GM23338 (cell line): Measurements from ENCODE around the gene TSC22D2. TPM values are rescaled to one million over a fixed set of nuclear protein-coding genes. Genes with fewer than 3 reads are reported as not detected.

Source experiments
- ATAC-seq: fragments of 200-7000 bp; cut with Tn5 transposase; 3 replicates; pipeline ENCODE4 v1.9.1; 2020
- DNase-seq: peaks from one replicate; pipeline ENCODE4 v3.0.0-alpha.2; 2015; ENCODE audit warnings: low spot score
- H2AFZ ChIP-seq: fragments of 200-600 bp; sonication (generic); 2 replicates; pipeline ENCODE4 v1.8.0; 2016; ENCODE audit warnings: antibody characterized with exemption, mild to moderate bottlenecking, moderate library complexity
- H3F3A ChIP-seq: fragments of 200-600 bp; sonication (generic); replicated peaks from 2 replicates; pipeline ENCODE4 v1.8.0; 2017; ENCODE audit warnings: antibody characterized with exemption, mixed run types, low read depth
- H3K27ac ChIP-seq: fragments of 200-600 bp; sonication (generic); 2 replicates; pipeline ENCODE4 v1.6.1; 2016; ENCODE audit warnings: low read depth
- H3K27me3 ChIP-seq: fragments of 200-600 bp; sonication (generic); 2 replicates; pipeline ENCODE4 v1.8.0; 2016; ENCODE audit warnings: mild to moderate bottlenecking, mixed run types, moderate library complexity; ENCODE audit not compliant: insufficient read depth
- H3K36me3 ChIP-seq: fragments of 200-600 bp; sonication (generic); 2 replicates; pipeline ENCODE4 v1.8.0; 2016; ENCODE audit warnings: mild to moderate bottlenecking; ENCODE audit not compliant: insufficient read depth
- H3K4me1 ChIP-seq: fragments of 200-600 bp; sonication (generic); 2 replicates; pipeline ENCODE4 v1.8.0; 2016; ENCODE audit warnings: mild to moderate bottlenecking, moderate library complexity; ENCODE audit not compliant: insufficient read depth
- H3K4me2 ChIP-seq: fragments of 200-600 bp; sonication (generic); 2 replicates; pipeline ENCODE4 v1.7.1; 2017; ENCODE audit warnings: mixed run types
- H3K4me3 ChIP-seq: fragments of 200-600 bp; sonication (generic); 2 replicates; pipeline ENCODE4 v1.6.1; 2016; ENCODE audit warnings: mixed run types
- H3K79me2 ChIP-seq: fragments of 200-600 bp; sonication (generic); replicated peaks from 2 replicates; pipeline ENCODE4 v1.8.0; 2017; ENCODE audit warnings: mild to moderate bottlenecking; ENCODE audit not compliant: insufficient read depth
- H3K9me2 ChIP-seq: fragments of 200-600 bp; sonication (generic); 2 replicates; pipeline ENCODE4 v1.8.0; 2017; ENCODE audit not compliant: insufficient read depth
- H4K20me1 ChIP-seq: fragments of 200-600 bp; sonication (generic); replicated peaks from 2 replicates; pipeline ENCODE4 v1.8.0; 2017; ENCODE audit warnings: mild to moderate bottlenecking; ENCODE audit not compliant: insufficient read depth
- H3K27ac Mint-ChIP-seq: 2 replicates; pipeline ENCODE4 v1.8.0; 2020; ENCODE audit warnings: inconsistent platforms, mild to moderate bottlenecking, moderate library complexity, mixed read lengths
- H3K27me3 Mint-ChIP-seq: 3 replicates; pipeline ENCODE4 v1.8.0; 2022; ENCODE audit warnings: low read depth, mild to moderate bottlenecking, moderate library complexity, mixed read lengths, inconsistent platforms; ENCODE audit not compliant: insufficient read depth, poor library complexity
- H3K36me3 Mint-ChIP-seq: 3 replicates; pipeline ENCODE4 v1.8.0; 2021; ENCODE audit warnings: low read depth, mild to moderate bottlenecking, inconsistent platforms, moderate library complexity, mixed read lengths
- H3K4me1 Mint-ChIP-seq: 3 replicates; pipeline ENCODE4 v1.8.0; 2020; ENCODE audit warnings: mild to moderate bottlenecking, inconsistent platforms, mixed read lengths
- H3K4me3 Mint-ChIP-seq: 3 replicates; pipeline ENCODE4 v1.8.0; 2021; ENCODE audit warnings: moderate library complexity, mild to moderate bottlenecking, inconsistent platforms, mixed read lengths
- H3K9me3 Mint-ChIP-seq: 3 replicates; pipeline ENCODE4 v1.8.0; 2020; ENCODE audit warnings: moderate library complexity, mild to moderate bottlenecking, inconsistent platforms, mixed read lengths
- CREB1 ChIP-seq: fragments of 250-450 bp; sonication (Bioruptor Pico); IDR thresholded peaks from 2 replicates; pipeline ENCODE4 v1.5.0; 2020; ENCODE audit warnings: low read depth, mild to moderate bottlenecking, moderate library complexity
- CTCF ChIP-seq, 2 experiments: fragments of 200-600 bp in 1 of 2; sonication (generic) in 1 of 2; conservative IDR thresholded peaks; 2 replicates each; pipeline versions ENCODE4 v1.5.1 to v1.6.1; 2016 to 2017; ENCODE audit warnings: antibody characterized with exemption in 2 of 2, low read depth in 2 of 2, mild to moderate bottlenecking in 2 of 2, moderate library complexity in 1 of 2
- ETS1 ChIP-seq: IDR thresholded peaks from 2 replicates; pipeline ENCODE4 v1.6.1; 2016; ENCODE audit warnings: antibody characterized with exemption
- EZH2 ChIP-seq: fragments of 200-600 bp; sonication (generic); IDR thresholded peaks from one replicate; pipeline ENCODE4 v1.8.0; 2017; ENCODE audit warnings: antibody characterized with exemption, mild to moderate bottlenecking, low read depth; ENCODE audit not compliant: unreplicated experiment
- EZH2phosphoT487 ChIP-seq: fragments of 200-600 bp; sonication (generic); IDR thresholded peaks from one replicate; pipeline ENCODE4 v1.8.1; 2018; ENCODE audit warnings: antibody characterized with exemption; ENCODE audit not compliant: unreplicated experiment
- JUNB ChIP-seq: IDR thresholded peaks from one replicate; pipeline ENCODE4 v1.6.1; 2016; ENCODE audit warnings: antibody characterized with exemption; ENCODE audit not compliant: unreplicated experiment
- NANOG ChIP-seq: IDR thresholded peaks from 2 replicates; pipeline ENCODE4 v1.6.1; 2016; ENCODE audit warnings: antibody characterized with exemption, borderline replicate concordance
- POLR2AphosphoS5 ChIP-seq: IDR thresholded peaks from 2 replicates; pipeline ENCODE4 v1.6.1; 2016; ENCODE audit warnings: antibody characterized with exemption, low read depth
- REST ChIP-seq: IDR thresholded peaks from one replicate; pipeline ENCODE4 v1.6.1; 2018; ENCODE audit warnings: antibody characterized with exemption; ENCODE audit not compliant: unreplicated experiment
- STAT1 ChIP-seq: IDR thresholded peaks from one replicate; pipeline ENCODE4 v1.6.1; 2016; ENCODE audit warnings: antibody characterized with exemption; ENCODE audit not compliant: unreplicated experiment
- ZNF114 ChIP-seq: fragments of 250-450 bp; sonication (Bioruptor Pico); IDR thresholded peaks from 2 replicates; pipeline ENCODE4 v1.5.0; 2020; ENCODE audit warnings: mild to moderate bottlenecking, moderate library complexity
- ZNF331 ChIP-seq: fragments of 250-450 bp; sonication (Bioruptor Pico); IDR thresholded peaks from 2 replicates; pipeline ENCODE4 v1.5.0; 2020; ENCODE audit warnings: low read depth, mild to moderate bottlenecking, moderate library complexity
- ZNF462 ChIP-seq: fragments of 250-450 bp; sonication (Bioruptor Pico); IDR thresholded peaks from 2 replicates; pipeline ENCODE4 v1.5.0; 2020; ENCODE audit warnings: mild to moderate bottlenecking, moderate library complexity
- polyA plus RNA-seq: library from polyadenylated mRNA; unstranded; fragments of >200 nt; fragmentation: Nextera tagmentation; extraction: Ambion mirVana; gene quantifications from 2 replicates; pipeline ENCODE4 v1.2.1, GENCODE V29; 2016
- total RNA-seq: library from RNA; depleted of rRNA; stranded (reverse); fragments of >200 nt; shearing (Covaris generic); gene quantifications from 2 replicates; pipeline ENCODE4 v1.2.3, GENCODE V29; 2014

The TSC22D2 gene
- total and polyA plus RNA-seq, 2 experiments from 2014 or later: 18.6 to 34.2 TPM

DNA sequence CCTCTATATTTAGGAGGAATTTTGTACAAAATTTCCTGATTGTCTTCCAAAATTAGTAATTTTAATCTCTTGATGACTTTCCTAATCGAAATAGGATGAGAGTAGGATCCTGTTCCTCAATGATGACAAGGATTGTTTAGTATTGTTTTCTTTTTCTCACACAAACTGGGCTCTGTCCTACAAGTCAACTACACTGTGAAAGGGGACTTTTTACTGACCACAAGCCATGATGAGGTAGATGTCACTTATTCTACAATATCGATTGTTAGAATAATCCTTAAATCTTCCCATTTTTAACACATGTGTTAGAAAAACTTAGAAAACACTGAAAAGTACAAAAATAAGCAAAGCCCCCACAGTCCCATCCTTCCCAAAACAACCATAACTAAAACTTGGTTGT is 35.8 kb upstream of the TSC22D2 start:
- Mint-ChIP-seq H3K9me3 (no peaks in the 10 kb centered on the region), H3K27me3 (no peaks in the 10 kb centered on the region), H3K4me1 (peaks cover 46% of the 10 kb centered on the region), H3K4me3 (no peak overlapping the region), H3K27ac (peak overlapping the region; percentile 0; the same call in 1 of the 2 replicates), H3K36me3 (no peaks in the 10 kb centered on the region)
- H3K36me3 ChIP-seq: no peaks in the 10 kb centered on the region
- ATAC-seq: no peak
- H3K27me3 ChIP-seq: no peaks in the 10 kb centered on the region
- H3K79me2 ChIP-seq: no peaks in the 10 kb centered on the region
- no peak overlapping the region for H3K4me3 ChIP-seq
- no peak overlapping the region for H2AFZ ChIP-seq
- H3F3A ChIP-seq: no peaks in the 10 kb centered on the region
- H3K9me2 ChIP-seq: no peaks in the 10 kb centered on the region
- DNase-seq: no peak
- peak overlapping the region; percentile 1; the same call in 1 of the 2 replicates for H3K27ac ChIP-seq
- no peak overlapping the region for H3K4me2 ChIP-seq
- no peaks in the 10 kb centered on the region for H4K20me1 ChIP-seq
- TF ChIP-seq STAT1 (no peak), CREB1 (CRISPR knock-in tag) (no peak), REST (no peak), CTCF (conservative IDR thresholded peaks at IDR 0.05; ENCODE audit: low read depth in 2 of 2) (no peak), ZNF114 (CRISPR knock-in tag) (no peak), JUNB (no peak), EZH2 (no peak), NANOG (no peak), ZNF462 (CRISPR knock-in tag) (no peak), ETS1 (no peak), EZH2phosphoT487 (no peak), ZNF331 (CRISPR knock-in tag) (no peak), POLR2AphosphoS5 (no peak)
- H3K4me1 ChIP-seq: peaks cover 19% of the 10 kb centered on the region
